Loucy (cell line): ENCODE results near the gene AP5Z1.

Source experiments
- EZH2phosphoT487 ChIP-seq: fragments of 200-600 bp; IDR thresholded peaks from 2 replicates; pipeline ENCODE4 v1.6.1; 2018; ENCODE audit warnings: antibody characterized with exemption, mild to moderate bottlenecking, moderate library complexity, borderline replicate concordance
- TF ChIP-seq, protein P1 (sequence below): fragments of 200-600 bp; sonication (generic); conservative IDR thresholded peaks from 2 replicates; pipeline ENCODE4 v1.5.1; 2014; ENCODE audit warnings: mild to moderate bottlenecking, antibody characterized with exemption, low read length

DNA sequence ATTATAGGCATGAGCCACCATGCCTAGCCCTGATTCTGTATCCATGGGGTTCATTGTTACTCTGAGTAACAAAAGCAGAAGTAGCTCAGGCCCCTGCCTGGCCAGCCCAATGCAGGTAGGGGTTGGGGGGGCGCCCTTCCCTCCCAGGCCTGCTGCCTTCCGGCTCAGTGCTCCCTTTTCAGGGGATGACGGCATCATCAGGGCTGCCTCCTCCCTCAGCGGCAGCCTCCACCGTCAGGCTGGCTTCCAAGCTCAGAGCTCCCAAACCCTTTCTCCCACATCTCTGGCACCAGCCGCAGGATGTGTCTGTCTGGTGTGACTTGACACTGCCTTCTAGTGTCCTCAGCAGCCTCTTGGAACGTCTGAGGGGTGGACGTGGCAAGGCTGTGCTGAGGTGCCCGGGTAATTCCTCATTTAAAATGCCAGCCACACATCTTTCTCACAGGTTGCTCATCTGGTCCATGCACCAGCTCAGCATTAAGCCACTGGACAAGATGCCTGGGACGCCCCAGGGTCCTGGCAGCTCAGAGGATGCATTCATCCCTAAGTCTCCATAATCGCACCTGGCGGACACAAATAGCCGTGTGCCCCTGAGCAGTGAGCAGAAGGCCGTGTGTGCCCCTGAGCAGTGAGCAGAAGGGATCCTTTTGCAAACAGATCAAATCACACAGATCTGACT lies 48.2 kb downstream of the AP5Z1 start:
- TF ChIP-seq, protein P1, sequence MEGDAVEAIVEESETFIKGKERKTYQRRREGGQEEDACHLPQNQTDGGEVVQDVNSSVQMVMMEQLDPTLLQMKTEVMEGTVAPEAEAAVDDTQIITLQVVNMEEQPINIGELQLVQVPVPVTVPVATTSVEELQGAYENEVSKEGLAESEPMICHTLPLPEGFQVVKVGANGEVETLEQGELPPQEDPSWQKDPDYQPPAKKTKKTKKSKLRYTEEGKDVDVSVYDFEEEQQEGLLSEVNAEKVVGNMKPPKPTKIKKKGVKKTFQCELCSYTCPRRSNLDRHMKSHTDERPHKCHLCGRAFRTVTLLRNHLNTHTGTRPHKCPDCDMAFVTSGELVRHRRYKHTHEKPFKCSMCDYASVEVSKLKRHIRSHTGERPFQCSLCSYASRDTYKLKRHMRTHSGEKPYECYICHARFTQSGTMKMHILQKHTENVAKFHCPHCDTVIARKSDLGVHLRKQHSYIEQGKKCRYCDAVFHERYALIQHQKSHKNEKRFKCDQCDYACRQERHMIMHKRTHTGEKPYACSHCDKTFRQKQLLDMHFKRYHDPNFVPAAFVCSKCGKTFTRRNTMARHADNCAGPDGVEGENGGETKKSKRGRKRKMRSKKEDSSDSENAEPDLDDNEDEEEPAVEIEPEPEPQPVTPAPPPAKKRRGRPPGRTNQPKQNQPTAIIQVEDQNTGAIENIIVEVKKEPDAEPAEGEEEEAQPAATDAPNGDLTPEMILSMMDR = no peak
- no peak for TF ChIP-seq EZH2phosphoT487
